ENCODE data around the gene IFT52. TPM values are rescaled to one million over a fixed set of nuclear protein-coding genes. Genes with fewer than 3 reads are reported as not detected.

Gene IFT52
- total and polyA plus RNA-seq, 2 of the 8 experiments (the other 6 are each of a cell fraction or from before 2014, with no cell fraction given) = 35.6 to 40.4 TPM

DNA sequence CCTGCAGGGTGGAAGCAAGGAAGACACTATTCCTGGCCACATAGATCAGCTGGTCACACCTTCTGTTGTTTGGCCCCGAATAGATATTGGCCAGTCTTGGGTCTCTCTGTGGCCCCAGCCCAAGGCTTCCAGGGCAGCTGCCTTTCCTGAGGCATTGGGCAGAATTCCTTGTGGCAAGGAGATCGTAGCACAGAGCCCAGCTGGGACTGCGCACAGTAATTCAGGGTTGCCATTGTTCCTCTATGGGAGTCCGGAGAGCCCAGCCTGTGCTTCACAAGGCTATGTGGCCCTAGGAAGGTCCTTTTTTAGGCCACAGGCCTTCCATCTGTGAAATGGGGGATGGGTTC, 25.0 kb upstream of the IFT52 start (continued):
- TF ChIP-seq EP300 (IDR thresholded peaks at IDR 0.05; ENCODE audit: borderline replicate concordance in 1 of 2, low read depth in 2 of 2, low read length in 2 of 2) (no peak), ZNF274 (IDR thresholded peaks at IDR 0.05; ENCODE audit: borderline replicate concordance, extremely low read depth, low read length) (no peak), RAD21 (IDR thresholded peaks at IDR 0.05 in 1 of 2, conservative IDR thresholded peaks at IDR 0.05 in 1 of 2; ENCODE audit: low read depth in 2 of 2, low read length in 2 of 2) (no peak)

Measured in H1 (cell line).